C1 segment of cervical spinal cord (tissue), 14 donors: ENCODE data around the gene CDYL2.
A peak's percentile ranks its signal among the peaks of the same experiment; 100 is the strongest.
"Not testable (repeated sequence)": the region's sequence is repeated elsewhere in the genome, so short reads cannot be mapped to it uniquely, and the experiment has no call there.

Experiments
- DNase-seq, 14 donors: peaks; one replicate each; lab custom pipeline; 2025; lab: John Stamatoyannopoulos, UW

Gene CDYL2, protein sequence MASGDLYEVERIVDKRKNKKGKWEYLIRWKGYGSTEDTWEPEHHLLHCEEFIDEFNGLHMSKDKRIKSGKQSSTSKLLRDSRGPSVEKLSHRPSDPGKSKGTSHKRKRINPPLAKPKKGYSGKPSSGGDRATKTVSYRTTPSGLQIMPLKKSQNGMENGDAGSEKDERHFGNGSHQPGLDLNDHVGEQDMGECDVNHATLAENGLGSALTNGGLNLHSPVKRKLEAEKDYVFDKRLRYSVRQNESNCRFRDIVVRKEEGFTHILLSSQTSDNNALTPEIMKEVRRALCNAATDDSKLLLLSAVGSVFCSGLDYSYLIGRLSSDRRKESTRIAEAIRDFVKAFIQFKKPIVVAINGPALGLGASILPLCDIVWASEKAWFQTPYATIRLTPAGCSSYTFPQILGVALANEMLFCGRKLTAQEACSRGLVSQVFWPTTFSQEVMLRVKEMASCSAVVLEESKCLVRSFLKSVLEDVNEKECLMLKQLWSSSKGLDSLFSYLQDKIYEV

DNA sequence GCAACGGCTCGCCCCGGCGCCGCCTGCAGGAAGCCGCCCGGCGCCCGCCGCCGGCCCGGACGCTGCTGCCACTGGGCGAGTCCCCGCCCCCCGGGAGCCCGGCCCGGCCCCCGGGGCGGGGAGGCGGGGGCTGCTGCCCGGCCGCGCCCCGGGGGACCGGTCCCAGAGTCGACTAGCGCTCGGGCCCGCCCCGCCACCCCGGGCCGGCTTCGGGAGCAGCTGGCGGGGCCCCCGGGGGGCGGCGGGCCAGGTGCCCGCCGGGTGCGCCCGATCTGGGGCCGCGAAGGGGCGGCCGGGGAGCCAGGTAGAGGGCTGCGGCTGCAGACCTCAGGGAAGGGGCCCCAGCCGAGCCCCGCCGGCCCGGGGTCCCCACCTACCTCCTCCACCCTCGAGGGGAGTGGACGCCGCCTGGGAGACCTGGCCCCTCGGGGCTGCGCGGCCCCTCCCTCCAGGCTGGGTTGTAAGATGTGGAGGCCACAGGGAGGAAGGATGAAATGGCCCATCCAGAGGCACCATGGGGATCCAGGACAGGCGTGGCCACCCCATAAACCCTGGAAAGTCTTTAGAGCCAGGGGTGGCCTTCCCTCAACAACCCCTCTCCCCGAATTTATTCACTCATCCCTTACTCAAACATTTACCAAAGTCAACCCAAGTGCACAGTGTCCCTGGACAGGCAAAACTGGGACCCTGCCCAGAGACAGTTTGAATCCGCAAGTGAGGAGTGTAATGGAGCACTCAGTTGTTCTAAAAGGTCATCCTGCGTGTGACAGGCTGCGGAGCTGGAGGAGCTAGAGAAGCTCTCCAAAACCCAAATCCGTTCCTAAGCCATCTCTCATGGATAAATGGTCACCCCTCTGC, at the start of gene CDYL2:
Gene CDYL2, minus strand, starts transcription at position 73 of the 858 bp plus-strand sequence. CDS start 425 bp downstream, outside the sequence.
- peak in 2 of 14 donors; percentile 5 to 20 for DNase-seq

DNA sequence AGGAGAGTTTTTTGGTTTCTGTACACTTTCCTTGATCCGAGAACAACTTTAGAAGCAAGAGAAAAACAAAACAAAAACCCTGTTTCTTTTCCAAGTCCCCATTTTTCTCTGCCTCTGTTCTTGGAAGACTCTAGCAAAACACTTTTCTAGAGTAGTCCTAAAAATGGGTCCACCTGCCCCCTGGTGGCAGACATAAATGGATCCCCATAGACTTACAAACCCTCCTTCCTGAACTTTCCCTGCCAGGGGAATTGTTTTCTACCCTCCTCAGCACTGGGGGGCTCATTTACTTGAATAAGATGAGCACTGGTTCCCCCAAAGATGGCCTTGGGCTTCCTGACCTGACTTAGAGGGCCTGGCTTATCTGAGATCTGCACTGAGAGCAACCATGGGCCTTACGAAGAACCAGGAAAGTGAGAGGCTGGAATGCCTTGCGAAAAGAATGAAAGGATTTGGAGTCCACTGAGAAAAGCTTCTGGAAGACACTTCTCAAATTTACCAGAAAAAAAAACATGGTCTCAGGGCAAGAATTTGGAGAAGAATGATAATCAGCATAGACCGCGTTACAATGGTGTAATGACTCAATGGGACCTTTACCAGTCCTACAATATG, 48.0 kb upstream of the CDYL2 start:
- DNase-seq: no peak

DNA sequence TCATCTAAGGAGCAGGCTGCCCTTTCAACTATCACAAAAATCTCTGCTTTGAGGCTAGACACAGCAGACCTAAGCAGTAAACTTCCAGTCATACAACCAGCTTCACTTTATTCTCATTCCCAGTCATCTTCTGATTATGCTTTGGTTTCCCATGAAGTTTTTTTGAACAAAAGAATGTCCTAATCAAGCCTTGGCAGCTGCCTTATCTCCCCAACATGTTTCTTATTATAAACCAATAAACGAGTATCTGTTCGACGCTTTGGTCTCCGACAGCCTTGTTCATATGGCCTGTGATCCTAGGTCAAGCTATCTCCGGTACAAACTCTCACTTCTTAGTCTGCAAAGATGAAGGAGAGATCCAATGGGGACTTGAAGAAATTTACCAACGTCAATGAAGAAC, 47.4 kb upstream of the CDYL2 start:
- no peak for DNase-seq

DNA sequence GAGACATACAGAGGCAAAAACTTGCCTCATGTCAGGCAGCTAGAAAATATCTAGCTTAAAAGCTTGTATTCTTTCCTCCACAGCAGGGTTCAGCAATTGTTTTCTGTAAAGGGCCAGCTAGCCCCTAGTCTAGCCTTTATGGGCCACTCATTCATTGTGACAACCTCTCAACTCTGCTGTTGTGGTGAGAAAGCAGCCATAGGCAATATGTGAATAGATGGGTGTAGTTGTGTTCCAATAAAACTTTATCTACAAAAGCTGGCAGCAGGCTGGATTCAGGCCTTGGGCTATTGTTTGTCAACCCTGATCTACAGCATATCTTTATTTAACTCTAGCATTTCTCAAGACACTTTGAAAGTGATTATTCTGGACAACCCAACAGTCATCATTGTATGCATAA, 46.4 kb upstream of the CDYL2 start:
- no peak for DNase-seq

DNA sequence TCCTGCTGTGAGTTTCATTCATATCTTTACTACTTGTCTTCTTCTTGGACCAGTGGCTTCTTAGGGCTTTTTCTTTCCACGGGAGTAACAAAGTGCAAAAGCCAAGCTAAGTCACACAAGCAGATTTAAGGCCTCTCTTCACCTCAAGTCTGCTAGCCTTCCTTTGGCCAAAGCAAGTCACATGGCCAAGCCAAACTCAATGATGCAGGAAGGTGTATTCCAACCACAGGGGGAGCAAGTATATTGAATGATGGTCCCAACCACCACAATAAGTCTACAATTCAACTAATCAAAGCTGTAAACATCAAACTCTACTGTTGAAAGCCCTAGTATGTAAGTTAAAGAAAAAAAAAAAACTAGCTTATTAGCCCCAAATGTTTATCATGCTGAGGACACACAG, 44.5 kb upstream of the CDYL2 start:
- no peak for DNase-seq

DNA sequence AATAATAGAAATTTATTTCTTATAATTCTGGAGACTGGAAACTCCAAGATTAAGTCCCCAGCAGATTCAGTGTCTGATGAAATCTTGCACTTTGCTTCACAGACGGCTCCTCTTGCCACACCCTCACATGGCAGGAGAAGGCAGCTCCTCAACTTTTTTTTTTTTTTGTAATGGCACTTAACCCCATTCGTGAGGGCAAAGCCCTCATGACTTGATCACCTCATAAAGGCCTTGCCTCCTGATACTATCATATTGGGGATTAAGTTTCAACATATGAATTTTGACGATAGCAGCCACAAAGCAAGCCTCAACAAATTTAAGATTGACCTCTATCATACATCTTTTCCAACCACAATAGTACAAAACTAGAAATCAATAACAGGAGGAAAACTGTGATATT, 42.3 kb upstream of the CDYL2 start:
- no peak for DNase-seq

DNA sequence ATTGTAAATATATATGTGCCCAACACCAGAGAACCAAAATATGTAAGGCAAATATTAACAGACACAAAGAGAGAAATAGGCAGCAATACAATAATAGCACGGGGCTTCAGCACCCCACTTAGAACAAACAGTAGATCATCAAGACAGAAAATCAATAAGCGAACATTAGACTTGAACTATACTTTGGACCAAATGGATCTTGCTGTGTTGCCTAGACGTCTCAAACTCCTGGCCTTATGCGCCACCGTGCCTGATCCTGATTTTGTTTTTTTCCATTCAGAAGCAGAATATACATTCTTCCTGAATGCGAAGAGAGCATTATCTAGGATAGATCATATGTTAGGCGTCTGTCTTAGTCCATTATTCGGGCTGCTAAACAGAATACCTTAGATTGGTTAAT, 41.9 kb upstream of the CDYL2 start:
- no peak for DNase-seq

DNA sequence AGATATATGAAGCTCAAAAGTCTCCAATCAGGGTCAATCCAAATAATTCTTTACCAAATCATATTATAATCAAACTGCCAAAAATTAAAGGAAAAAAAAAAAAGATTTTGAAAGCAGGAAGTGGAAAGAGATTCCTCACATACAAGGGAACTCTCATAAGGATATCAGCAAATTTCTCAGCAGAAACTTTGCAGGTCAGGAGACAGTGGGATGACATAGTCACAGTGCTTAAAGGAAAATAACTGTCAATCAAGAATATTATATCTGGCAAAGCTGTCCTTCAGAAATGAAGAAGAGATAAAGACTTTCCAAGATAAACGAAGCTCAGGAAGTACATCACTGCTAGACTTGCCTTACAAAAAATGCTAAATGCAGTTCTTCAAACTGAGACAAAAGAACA, 40.0 kb upstream of the CDYL2 start:
- no peak for DNase-seq

DNA sequence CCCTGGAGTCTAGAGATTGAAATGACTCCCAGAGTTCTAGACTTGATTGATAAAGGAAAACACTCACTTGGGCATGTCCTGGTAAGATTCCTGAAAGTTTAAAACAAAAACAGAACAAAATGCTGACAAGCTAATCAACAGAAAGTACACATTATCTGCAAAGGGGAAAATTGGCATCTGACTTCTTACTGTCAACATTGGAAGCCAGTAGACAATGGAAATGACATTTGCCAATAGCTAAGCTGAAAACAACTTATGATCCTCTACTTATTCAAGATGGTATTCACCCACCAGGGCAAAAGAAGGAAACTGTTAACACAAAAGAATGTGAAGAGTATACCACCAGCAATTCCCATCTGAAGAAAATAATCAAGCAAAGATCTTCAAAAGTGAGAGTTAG, 36.8 kb upstream of the CDYL2 start:
- DNase-seq: no peak

DNA sequence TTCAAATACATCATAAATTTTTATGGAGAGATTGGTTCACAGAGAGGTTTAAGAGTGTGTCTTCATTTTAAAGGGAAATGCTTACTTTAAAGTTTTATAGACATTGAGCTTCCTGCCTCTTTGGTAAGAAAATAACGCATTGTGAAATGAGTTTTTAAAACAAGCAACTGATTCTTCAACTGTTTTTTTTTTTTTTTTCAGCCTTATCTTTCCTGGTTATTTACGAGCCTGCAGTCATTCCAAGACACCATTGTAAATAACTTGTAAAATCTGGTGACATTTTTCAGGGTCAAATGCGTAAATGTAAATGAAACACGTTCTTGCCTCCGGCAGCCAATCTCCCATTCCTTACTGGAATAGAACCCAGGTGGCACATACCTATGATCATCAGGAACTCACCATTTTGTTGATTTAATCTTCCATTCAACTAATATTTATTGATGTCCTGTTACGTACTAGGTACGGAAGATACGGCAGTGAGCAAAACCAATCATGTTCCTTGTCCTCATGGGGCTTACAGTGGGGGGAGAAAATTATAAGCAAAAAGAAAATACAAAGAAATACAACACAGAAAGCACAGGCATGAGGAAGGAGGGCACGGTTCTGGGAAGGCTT, 33.2 kb upstream of the CDYL2 start:
- DNase-seq: no peak

DNA sequence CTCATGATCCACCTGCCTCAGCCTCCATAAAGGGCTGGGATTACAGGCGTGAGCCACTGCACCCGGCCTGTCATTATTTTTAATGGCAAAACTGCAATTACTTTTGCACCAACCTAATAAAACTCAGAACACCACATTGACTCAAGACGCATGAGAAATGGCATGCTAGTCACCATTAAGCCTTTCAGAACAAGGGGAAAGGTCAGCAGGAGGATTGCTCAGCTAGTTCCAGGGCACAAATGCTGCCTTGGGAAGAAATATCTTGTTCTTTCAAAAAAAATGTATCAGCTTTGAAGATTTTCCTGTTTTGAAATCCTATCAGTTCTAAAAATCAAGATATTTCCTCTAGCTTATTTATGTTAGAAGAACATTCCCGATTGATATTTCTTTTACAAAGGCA, 32.4 kb upstream of the CDYL2 start:
- no peak for DNase-seq

DNA sequence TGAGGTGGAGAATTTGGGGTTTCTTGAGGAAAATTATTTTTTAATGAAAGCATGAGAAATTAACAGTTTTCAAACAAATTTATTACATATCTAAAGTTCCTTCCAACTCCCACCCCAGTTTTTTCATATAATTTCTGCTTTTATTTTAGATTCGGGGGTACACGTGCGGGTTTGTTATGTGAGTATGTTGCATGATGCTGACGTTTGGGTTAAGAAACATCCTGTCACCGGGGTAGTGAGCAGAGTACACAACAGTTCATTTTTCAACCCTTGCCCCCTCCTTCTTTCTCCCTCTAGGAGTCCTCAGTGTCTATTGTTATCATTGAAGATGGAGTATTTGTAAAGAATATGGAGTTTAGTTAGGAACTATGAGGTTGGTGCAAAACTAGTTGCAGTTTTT, 31.8 kb upstream of the CDYL2 start:
- no peak for DNase-seq

DNA sequence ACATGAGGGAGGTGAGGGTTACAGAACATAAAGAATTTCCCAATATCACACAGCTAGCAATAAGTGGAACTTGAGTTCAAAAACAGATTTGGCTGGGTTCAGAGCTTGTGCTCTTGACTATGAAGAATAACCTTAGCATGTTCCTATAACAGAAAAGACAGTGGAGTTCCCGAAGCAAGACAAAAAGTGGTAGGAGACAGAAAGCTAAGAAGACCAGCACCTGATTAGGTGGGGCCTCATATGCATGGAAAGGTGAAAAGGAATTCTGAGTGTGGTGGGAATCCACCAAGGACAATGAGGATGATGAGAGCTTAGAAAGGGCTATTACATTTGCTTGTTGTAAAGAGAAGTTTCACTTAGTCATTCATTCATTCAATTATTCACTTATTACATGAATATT, 26.6 kb upstream of the CDYL2 start:
- DNase-seq: no peak

DNA sequence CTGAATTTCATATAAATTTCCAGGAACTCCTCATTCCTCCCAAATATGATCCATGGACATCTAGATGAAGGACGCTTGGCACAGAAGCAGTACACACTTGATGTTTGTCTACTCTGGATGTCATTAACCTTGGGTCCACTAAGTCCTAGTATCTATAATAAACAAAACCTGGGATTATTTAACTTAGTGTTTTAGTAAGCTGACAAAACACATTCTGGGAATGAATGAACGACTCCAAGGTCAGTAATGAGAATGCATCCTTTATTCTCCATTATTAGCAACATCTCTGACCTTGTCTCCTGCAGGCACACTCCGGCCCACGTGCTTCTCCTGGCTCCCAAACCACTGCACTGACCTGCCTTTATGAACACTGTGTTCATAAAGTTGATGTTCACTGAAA, 24.1 kb upstream of the CDYL2 start:
- DNase-seq: no peak

DNA sequence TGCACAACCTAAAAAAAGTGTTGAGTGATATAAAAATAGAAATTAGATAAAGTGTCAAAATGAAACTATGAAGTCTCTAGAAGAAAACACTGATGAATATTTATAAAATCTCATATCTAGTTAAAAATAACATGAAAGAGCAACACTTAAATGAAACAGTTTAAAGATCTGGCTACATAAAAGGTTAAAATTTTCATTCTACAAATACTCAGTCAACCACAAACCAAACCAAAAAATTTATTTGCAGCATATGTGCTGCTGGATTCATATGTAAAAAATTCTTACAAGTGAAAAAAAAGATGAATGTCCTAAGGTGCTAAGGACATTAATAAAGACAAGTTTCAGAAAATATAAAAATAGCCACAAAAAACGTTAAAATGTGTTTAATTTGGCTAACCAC, 22.6 kb upstream of the CDYL2 start:
- no peak for DNase-seq

DNA sequence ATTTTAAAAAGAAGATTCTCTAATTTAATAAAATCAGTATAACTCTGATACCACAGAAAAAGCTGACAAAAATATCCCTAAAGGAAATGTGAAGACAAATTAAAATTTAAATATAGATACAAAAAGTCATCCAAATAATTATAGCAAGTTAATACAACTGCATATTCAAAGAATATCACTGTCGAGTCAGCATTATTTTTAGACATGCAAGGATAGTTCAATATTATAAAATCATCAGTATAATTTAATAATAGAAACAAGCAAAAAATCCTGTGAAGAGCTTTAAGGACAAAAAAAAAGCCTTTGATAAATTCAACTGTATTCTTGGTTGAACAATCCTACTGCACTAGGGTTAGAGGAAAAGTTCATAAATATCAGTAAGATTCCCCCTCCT, 21.0 kb upstream of the CDYL2 start:
- DNase-seq: no peak

DNA sequence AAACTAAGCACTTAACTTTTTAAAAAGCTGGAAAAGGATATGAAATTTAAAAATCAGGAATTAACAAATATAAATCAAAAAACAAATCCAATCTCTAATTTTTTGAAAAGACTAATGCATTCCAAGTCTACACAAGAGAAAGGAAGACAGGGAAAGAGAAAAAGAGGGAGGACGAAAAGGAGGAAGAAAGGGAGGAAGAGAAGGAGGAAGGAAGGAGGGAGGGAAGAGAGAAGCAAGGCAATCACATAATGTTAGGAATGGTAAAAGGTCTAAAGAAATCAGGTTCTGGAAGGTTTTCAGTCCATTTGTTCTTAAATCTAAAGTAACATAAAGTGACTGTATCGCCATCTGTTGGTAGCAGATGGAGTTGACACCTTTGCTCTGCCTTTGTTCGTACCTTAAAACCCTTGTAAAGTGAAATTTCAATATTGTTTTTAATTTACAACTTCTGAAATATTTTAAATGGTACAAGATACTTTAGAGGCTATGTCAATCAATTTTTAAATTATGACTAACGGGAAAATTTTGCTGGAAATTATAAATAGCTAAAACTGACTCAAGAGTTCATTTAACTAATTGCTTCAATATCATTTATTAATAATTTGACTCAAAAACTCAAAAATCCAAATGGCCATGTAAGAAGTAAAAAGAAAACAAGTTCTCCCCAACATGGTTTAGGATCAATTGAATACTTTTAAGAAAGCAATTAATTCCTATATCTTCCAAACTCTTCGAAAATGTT, 20.4 kb upstream of the CDYL2 start:
- DNase-seq: peak in 1 of 14 donors; percentile 33

DNA sequence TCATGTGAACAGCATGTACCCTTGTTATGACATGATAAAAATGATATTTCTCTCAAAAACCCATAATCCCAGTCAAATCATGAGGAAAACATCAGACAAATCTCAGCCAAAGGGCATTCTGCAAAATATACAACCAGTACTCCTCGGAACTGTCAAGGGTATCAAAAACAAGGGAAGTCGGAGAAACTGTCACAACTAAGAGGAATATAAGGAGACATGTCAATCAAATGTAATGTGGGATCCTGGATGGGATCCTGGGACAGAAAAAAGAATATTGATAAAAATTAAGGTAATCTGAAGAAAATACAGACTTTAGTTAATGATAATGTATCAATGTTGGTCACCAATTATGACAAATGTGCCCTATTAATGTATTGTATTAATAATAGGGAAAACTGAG, 15.6 kb upstream of the CDYL2 start:
- DNase-seq: no peak

DNA sequence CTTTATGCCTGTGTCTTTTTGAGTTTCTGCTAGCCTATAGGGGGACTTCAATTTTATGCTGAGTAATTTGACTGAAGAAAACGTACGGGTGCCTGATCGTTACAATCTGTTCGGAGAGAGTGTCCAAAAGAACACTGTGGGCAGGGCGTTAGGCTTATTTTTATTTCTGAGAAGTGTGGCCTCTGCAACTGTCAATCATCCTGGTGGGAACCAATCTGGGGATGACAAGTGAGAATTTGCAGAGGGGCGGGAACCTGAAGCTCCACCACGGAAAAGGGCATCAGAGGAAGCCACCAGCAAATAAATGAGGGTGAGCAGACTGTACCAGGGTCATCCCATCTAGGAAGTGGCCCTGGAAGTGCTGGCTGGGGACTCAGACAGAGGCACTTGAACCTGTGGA, 12.0 kb upstream of the CDYL2 start:
- DNase-seq: no peak

DNA sequence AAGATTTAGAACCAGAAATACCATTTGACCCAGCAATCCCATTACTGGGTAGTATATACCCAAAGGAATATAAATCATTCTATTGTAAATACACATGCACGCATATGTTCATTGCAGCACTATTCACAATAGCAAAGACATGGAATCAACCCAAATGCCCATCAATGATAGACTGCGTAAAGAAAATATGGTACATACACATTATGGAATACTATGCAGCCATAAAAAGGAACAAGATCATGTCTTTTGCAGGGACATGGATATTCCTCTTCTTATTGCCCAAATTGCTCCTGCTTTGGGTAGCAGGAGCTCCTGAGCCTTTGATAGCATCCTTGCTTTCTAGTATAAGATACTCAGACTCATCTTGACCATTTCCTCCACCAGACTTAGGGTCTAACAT, 10.9 kb upstream of the CDYL2 start:
- DNase-seq: not testable (repeated sequence)

DNA sequence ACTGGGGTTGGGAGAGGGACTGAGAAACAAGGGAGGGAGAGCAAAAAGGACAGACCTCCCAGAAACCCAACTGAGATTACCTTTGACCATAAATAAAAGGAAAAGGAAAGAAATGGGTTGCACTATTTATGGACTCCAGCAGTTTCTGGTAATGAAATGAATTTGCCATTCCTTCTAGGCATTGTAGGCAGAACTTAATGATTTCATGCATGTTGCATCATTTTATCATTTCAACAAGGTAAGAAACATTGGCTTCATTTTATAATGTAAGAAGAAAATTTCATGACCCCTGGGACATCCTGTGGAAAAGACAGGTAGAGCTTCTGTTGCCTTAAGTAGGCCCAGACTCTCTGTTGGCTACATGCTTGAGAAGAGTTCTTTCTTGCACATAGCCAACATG, 8.2 kb upstream of the CDYL2 start:
- DNase-seq: no peak
